DMS 273 (cell line): ENCODE results near the gene PPP6R2.
"Not testable (repeated sequence)": the region's sequence is repeated elsewhere in the genome, so short reads cannot be mapped to it uniquely, and the experiment has no call there.

Source experiments
- DNase-seq: peaks from one replicate; lab custom pipeline; 2025; ENCODE audit not compliant: unreplicated experiment; lab: John Stamatoyannopoulos, UW

PPP6R2 gene

GRCh38 chr22:50317674-50318073 is 25.5 kb upstream of the PPP6R2 start:
- no peak for DNase-seq

DNA sequence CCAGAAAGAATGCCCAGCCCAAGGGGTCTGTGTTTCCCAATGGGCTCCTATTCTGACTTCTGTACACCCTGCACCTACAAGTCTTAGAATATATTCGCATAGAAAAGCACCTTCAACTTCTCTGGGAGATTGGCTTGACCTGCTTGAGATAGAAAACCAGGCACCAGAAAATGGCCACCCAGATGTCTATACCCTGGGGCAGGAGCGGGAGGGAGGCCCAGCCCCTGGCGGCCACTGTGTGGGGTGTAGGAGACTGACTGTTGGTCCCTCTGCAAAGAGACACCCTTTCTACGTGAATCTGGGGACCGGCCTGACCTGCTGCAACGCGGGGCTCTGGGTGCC is 24.8 kb upstream of the PPP6R2 start:
- no peak for DNase-seq

- DNase-seq = no peak
Observed at GRCh38 chr22:50318698-50319411, 24.3 kb upstream of the PPP6R2 start.

DNA sequence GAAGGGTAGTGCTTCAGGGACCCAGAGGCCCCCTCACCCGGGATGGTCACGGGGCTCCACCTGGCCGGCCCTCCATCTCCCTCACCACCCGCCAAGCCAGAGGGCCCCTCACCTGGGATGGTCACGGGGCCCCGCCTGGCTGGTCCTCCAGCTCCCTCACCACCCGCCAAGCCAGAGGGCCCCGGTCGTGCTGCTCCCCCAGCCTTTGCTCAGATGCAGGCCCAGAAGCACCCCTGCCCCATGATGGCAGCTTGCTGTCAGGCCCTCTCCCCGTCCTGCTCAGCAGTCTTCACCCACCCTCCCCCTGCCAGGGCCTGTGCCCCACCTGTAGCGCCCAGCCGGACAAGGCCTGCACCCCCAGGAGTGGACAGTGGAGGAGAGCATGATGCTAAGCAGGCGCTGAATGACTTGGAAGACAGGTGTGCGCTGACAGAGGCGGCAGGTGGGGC is 23.6 kb upstream of the PPP6R2 start:
- DNase-seq = no peak

- DNase-seq = no peak
Observed at GRCh38 chr22:50320116-50320515, 23.0 kb upstream of the PPP6R2 start.

- no peak for DNase-seq
Observed at GRCh38 chr22:50320671-50321325, 22.3 kb upstream of the PPP6R2 start.

DNA sequence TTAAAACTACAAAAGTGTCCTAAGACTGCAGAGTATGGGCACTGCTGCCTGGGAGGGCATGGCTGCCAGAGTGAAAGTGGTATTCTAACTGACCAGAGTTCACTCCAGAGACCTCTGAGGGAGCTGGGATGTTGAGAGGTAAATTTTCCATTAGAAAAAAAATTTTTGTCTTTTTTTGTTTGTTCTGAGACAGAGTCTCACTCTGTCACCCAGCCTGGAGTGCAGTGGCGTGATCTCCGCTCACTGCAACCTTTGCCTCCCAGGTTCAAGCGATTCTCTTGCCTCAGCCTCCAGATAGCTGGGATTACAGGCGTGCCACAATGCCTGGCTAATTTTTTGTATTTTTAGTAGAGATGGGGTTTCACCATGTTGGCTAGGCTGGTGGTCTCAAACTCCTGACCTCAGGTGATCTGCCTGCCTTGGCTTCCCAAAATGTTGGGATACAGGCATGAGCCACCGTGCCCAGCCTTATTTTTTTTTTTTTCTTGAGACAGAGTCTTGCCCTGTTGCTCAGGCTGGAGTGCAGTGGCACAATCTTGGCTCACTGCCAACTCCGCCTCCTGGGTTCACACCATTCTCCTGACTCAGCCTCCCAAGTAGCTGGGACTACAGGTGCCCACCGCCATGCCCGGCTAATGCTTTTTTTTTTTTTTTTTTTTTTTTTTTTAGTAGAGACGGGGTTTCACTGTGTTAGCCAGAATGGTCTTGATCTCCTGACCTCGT is 20.6 kb upstream of the PPP6R2 start:
- not testable (repeated sequence) for DNase-seq

GRCh38 chr22:50323900-50324299 is 19.2 kb upstream of the PPP6R2 start:
- no peak for DNase-seq

- DNase-seq = no peak
Observed at GRCh38 chr22:50325444-50326224, 17.5 kb upstream of the PPP6R2 start.

DNA sequence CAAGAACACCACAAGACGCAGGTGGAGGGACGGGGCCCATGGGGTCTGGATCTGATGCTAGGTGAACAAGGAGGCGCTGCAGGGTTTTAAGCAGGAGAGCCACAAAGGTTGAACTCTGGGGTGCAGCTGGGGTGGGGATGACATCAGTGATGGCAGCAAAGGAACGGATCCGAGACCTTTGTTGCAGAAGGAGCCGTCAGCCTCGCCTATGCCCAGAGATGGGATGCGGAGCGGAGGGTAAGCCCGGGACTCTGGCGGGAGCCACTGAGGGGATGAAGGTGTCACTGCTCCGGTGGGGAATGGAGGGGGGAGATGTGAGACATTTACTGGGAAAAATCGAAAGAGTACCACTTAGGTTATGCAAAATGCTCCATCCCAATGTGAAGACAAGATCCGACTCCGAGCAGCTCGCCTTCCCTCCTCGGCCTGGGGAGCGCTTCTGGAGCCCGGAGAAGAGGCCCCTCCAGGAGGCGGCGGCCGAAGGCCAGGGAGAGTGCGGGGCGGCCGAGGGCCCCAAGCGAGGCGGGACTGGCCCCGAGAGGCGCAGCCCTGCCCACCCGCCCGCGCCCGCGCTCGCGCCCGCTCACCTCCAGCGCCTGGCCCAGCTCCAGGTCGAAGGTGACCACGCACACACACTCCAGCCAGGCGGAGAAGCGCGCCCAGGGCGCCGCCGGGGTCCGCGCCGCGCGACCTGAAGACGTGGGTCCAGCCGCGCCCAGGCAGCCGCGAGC is 16.7 kb upstream of the PPP6R2 start:
- DNase-seq = peak; percentile 57

GRCh38 chr22:50326956-50327710 is 16.0 kb upstream of the PPP6R2 start, which contains the start of gene DENND6B:
Gene DENND6B (minus strand): TSS chr22:50327012. CDS start chr22:50326988, 24 bp downstream.
- peak; percentile 87 for DNase-seq

DNA sequence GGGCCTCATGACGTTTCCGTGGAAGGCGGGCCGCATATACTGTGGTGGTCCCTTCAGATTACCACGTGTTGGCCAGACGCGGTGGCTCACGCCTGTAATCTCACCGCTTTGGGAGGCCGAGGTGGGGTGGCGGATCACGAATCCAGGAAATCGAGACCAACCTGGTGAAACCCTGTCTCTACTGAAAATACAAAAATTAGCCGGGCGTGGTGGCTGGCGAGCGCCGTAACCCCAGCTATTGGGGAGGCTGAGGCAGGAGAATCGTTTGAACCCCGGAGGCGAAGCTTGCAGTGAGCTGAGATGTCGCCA is 15.5 kb upstream of the PPP6R2 start:
- no peak for DNase-seq

DNA sequence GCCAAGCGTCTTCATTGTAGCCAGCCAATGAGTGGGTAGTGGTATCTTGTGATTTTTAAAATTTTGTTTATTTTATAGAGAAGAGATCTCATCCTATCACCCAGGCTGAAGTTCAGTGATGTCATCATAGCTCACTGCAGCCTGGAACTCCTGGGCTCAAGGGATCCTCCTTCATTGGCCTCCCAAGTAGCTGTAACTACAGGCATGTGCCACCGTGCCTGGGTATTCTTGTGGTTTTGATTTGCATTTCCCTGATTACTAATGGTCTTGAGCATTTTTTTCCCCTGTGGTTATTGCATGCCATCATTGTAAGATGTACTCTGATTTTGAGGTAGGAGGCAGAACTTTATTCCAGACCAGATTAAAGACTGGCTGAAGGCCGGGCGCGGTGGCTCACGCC is 13.9 kb upstream of the PPP6R2 start:
- no peak for DNase-seq

DNA sequence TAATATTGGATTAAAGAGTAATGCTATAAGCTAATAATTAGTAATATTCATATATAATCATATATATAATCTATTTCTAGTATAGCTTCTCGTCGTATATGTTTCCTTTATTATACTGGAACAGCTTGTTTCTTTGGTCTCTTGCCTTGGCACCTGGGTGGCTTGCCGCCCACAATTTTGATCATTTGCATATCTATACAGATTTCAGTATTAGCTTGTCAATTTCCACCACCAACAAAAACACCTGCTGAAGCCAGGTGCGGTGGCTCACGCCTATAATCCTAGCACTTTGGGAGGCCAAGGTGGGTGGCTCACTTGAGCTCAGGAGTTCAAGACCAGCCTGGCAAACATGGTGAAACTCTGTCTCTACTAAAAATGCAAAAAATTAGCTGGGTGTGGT is 8.7 kb upstream of the PPP6R2 start:
- not testable (repeated sequence) for DNase-seq

GRCh38 chr22:50337262-50338041 is 5.7 kb upstream of the PPP6R2 start:
- no peak for DNase-seq

DNA sequence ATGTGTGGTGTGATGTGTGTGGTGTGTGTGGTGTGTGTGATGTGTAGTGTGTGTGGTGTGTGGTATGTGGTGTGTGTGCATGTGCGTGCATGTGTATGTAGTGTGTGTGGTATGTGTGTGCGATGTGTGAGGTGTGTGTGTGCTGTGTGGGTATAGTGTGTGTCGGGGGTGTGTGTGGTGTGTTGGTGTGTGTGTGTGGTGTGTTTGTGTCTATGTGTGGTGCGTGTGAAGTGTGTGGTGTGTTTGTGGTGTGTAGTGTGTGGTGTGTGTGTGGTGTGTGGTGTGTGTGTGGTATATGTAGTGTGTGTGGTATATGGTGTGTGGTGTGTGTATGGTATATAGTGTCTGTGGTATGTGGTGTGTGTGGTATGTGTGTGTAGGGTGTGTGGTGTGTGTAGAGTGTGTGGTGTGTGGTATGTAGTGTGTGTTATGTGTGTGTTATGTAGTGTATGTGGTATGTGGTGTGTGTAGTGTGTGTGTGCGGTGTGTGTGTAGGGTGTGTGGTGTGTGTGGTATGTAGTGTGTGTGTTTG is 5.0 kb upstream of the PPP6R2 start:
- DNase-seq = no peak

- DNase-seq = no peak
Observed at GRCh38 chr22:50338860-50339462, 4.2 kb upstream of the PPP6R2 start.
